Measurements from ENCODE around the gene BEST3.

- TF ChIP-seq CTCF (IDR thresholded peaks at IDR 0.05 in 2 of 3, conservative IDR thresholded peaks at IDR 0.05 in 1 of 3; ENCODE audit: borderline replicate concordance in 1 of 3, insufficient read depth in 1 of 3, low read depth in 2 of 3, low read length in 2 of 3) (no peak), REST (IDR thresholded peaks at IDR 0.05; ENCODE audit: low read depth) (no peak), CEBPB (IDR thresholded peaks at IDR 0.05; ENCODE audit: low read depth) (no peak)
These were observed 56.6 kb downstream of the BEST3 start for GRCh38 chr12:69642531-69642930.
